Right lobe of liver (tissue), 6 donors: Measurements from ENCODE around the gene FOXI1. TPM values are rescaled to one million over a fixed set of nuclear protein-coding genes. Genes with fewer than 3 reads are reported as not detected.

Source experiments
- ATAC-seq, 4 donors: fragments of 200-7000 bp; cut with Tn5 transposase; one replicate each; pipeline ENCODE4 v1.9.1; 2020; ENCODE audit warnings: mild to moderate bottlenecking in 4 of 4, moderate library complexity in 4 of 4
- DNase-seq, 3 donors: peaks; one replicate each; pipeline ENCODE4 v3.0.0-alpha.2; 2020
- H3K27ac ChIP-seq, 3 donors: fragments of 200-600 bp; one replicate each; pipeline ENCODE4 v1.8.0; 2022
- H3K27me3 ChIP-seq, 2 donors: fragments of 200-600 bp; one replicate each; pipeline ENCODE4 v1.8.0; 2022
- H3K36me3 ChIP-seq, 4 donors: fragments of 200-600 bp; sonication (generic) in 1 of 4; one replicate each; pipeline versions ENCODE4 v1.5.1 to v1.8.0; 2017 to 2022; ENCODE audit warnings: control low read depth in 1 of 4
- H3K4me1 ChIP-seq, 4 donors: fragments of 200-600 bp; sonication (generic) in 1 of 4; one replicate each; pipeline versions ENCODE4 v1.5.1 to v1.8.0; 2017 to 2022; ENCODE audit warnings: control low read depth in 1 of 4
- H3K4me3 ChIP-seq, 3 donors: fragments of 200-600 bp; one replicate each; pipeline ENCODE4 v1.8.0; 2022
- H3K9me3 ChIP-seq, 4 donors: fragments of 200-600 bp; sonication (generic) in 1 of 4; one replicate each; pipeline versions ENCODE4 v1.5.1 to v1.8.0; 2017 to 2022; ENCODE audit warnings: control low read depth in 1 of 4
- POLR2A ChIP-seq: fragments of 450-650 bp; IDR thresholded peaks from one replicate; pipeline ENCODE4 v1.6.1; 2017; ENCODE audit warnings: antibody characterized with exemption, mild to moderate bottlenecking
- WGBS: methylation state at CpG from one replicate; pipeline ENCODE4 v1.1.6; 2018; ENCODE audit warnings: low coverage, low lambda C conversion rate; ENCODE audit not compliant: insufficient coverage; ENCODE audit errors: missing lambda C conversion rate; 5-methylcytosine and 5-hydroxymethylcytosine counted together
- intact Hi-C, 2 donors: fragments of 100-400 bp; cut with DNase I; formaldehyde crosslinking; loops; one replicate each; pipeline versions ENCODE4 v1.11.2 to v1.14.1; 2022
- total RNA-seq, 6 experiments: library from RNA; depleted of rRNA in 2 of 6; stranded (reverse); fragments of >200 nt in 2 of 6; fragmentation: NEBNext Ultra II Directional in 3 of 6; extraction: Animal tissue kit (Norgen Biotek cat#: 25700) in 3 of 6; gene quantifications; one replicate each; pipeline versions ENCODE4 v1.1.0 to v1.2.4, GENCODE V29; 2016 to 2023
- TF ChIP-seq, protein P1 (sequence below), 4 donors: fragments of 200-600 bp in 3 of 4; fragments of 450-650 bp in 1 of 4; IDR thresholded peaks; one replicate each; pipeline versions ENCODE4 v1.5.1 to v1.8.0; 2016 to 2022; ENCODE audit warnings: antibody characterized with exemption in 4 of 4, mild to moderate bottlenecking in 2 of 4
- donor health status: DM: no; HTN: yes; CAD: no.
- donor health status: DM: no; HTN: no; CAD: no.
- donor health status: DM: no; HTN: no; CAD: no.
- donor health status: DM: no; HTN: yes; CAD: no.
- donor health status: DM: no; HTN: yes; CAD: no.

FOXI1 gene
- total RNA-seq, 6 experiments from 2014 or later: not detected

DNA sequence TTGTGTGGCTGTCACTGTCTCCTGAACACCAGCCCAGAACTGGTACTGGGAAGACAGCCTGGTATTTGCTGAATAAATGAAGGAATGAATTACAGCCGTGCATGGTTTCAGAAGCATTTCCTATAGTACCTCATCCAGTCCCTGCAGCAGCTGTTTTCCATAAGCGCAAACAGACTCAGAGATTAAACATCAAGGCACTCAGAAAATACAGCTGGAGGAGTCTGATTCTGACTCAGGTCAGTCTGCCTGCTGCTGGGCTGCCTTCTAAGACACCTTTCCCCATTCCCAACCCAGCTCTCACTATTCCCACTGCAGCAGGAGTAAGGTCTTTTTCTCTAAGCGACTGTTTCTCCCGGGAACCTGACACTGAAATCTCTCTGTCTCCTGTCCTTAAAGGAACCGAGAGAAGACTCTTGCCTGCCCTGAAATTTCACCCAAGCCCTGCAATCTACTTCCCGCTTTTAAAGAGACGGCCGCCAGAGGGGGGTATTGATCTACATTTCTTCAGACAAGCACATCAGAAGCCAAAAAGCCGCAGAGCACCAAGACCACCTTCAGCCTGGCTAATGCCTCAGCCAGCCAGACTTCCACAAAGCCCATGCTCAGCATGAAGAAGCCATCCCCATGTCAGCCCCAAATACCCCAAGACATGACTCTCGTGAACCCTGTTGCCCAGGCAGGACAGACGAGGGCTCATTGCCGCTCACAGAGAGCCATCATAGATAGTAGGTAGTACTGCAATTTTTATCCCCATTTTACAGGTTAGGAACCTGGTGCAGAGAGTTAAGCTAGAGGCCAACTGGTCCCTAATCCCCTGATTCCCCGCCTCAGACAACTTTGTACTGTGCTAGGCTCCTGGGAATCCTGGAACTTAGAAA lies 5.4 kb upstream of the FOXI1 start:
- H3K4me3 ChIP-seq: no peak overlapping the region

GRCh38 chr5:170103447-170103846 lies 2.2 kb upstream of the FOXI1 start:
- Histone ChIP-seq H3K36me3 (no peaks in the 10 kb centered on the region), H3K9me3 (no peaks in the 10 kb centered on the region), H3K27me3 (no peaks in the 10 kb centered on the region), H3K4me1 (no peaks in the 10 kb centered on the region), H3K27ac (no peak overlapping the region), H3K4me3 (no peak overlapping the region)
- DNase-seq: no peak
- intact Hi-C loops: loop anchor here (10.0 kb wide), 2 partner anchors 81 to 321 kb away; no protein-coding TSS in a partner anchor
- no peak for ATAC-seq
- WGBS: 93% methylated on average over 1 of the region's 1 CpG
- TF ChIP-seq, protein P1, sequence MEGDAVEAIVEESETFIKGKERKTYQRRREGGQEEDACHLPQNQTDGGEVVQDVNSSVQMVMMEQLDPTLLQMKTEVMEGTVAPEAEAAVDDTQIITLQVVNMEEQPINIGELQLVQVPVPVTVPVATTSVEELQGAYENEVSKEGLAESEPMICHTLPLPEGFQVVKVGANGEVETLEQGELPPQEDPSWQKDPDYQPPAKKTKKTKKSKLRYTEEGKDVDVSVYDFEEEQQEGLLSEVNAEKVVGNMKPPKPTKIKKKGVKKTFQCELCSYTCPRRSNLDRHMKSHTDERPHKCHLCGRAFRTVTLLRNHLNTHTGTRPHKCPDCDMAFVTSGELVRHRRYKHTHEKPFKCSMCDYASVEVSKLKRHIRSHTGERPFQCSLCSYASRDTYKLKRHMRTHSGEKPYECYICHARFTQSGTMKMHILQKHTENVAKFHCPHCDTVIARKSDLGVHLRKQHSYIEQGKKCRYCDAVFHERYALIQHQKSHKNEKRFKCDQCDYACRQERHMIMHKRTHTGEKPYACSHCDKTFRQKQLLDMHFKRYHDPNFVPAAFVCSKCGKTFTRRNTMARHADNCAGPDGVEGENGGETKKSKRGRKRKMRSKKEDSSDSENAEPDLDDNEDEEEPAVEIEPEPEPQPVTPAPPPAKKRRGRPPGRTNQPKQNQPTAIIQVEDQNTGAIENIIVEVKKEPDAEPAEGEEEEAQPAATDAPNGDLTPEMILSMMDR (IDR thresholded peaks at IDR 0.05): no peak
- no peak for TF ChIP-seq POLR2A

More for the DNA sequence above, 5.4 kb upstream of the FOXI1 start:
- no peak overlapping the region for H3K27ac ChIP-seq
- DNase-seq: peak; percentile 62 to 73 (median 67)
- H3K4me1 ChIP-seq: no peaks in the 10 kb centered on the region
- no peaks in the 10 kb centered on the region for H3K27me3 ChIP-seq
- TF ChIP-seq, protein P1 (IDR thresholded peaks at IDR 0.05): peak; percentile 53 to 67 (median 61)
- no peak for TF ChIP-seq POLR2A
- peak; percentile 53 to 77 (median 71) for ATAC-seq
- 11% methylated on average over 10 of the region's 13 CpGs for WGBS
- H3K36me3 ChIP-seq: no peaks in the 10 kb centered on the region
- intact Hi-C loops: loop anchor here (10.0 kb wide), 2 partner anchors 84 to 324 kb away; no protein-coding TSS in a partner anchor
- H3K9me3 ChIP-seq: no peaks in the 10 kb centered on the region

DNA sequence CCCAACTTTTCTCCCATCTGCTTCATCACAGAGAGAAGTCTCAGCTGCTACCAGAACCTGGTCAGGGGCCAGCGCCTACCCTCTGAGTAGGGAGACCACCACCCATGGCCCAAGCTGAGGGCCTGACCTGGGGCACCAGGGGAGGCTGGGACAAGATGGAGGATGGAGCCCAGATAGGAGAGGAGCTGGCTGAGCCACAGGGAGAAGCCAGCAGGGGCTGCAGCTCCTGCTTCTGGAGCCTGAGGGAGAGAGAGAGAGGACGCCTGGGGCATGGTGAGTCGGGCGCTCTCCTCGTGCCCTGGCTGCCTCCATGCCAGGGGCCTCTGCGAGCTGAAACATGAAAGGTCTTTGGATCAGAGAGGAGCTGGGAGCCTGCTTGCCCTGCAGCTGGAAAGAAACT lies 1.4 kb upstream of the FOXI1 start:
- DNase-seq (no peak), ATAC-seq (no peak)
- no peaks in the 10 kb centered on the region for H3K27me3 ChIP-seq
- H3K27ac ChIP-seq: no peak overlapping the region
- TF ChIP-seq POLR2A: no peak
- TF ChIP-seq, protein P1 (IDR thresholded peaks at IDR 0.05): no peak
- intact Hi-C loops: loop anchor here (10.0 kb wide), 2 partner anchors 81 to 321 kb away; no protein-coding TSS in a partner anchor
- no peaks in the 10 kb centered on the region for H3K9me3 ChIP-seq
- WGBS: 100% methylated on average over 1 of the region's 6 CpGs
- no peak overlapping the region for H3K4me3 ChIP-seq
- H3K4me1 ChIP-seq: no peaks in the 10 kb centered on the region
- H3K36me3 ChIP-seq: no peaks in the 10 kb centered on the region

- H3K27me3 ChIP-seq: no peaks in the 10 kb centered on the region
- WGBS: 88% methylated on average over 22 of the region's 26 CpGs
- H3K4me3 ChIP-seq: no peak overlapping the region
- DNase-seq: no peak
- no peaks in the 10 kb centered on the region for H3K36me3 ChIP-seq
- intact Hi-C loops: loop anchor here (10.0 kb wide), 2 partner anchors 80 to 320 kb away; no protein-coding TSS in a partner anchor
- H3K27ac ChIP-seq: no peak overlapping the region
- H3K4me1 ChIP-seq: no peaks in the 10 kb centered on the region
- TF ChIP-seq, protein P1 (IDR thresholded peaks at IDR 0.05): no peak
- TF ChIP-seq POLR2A: no peak
- H3K9me3 ChIP-seq: no peaks in the 10 kb centered on the region
- no peak for ATAC-seq
Observed at GRCh38 chr5:170104710-170105109, 987 bp upstream of the FOXI1 start.
